ENCODE measurements around the gene NEXN. TPM values are rescaled to one million over a fixed set of nuclear protein-coding genes. Genes with fewer than 3 reads are reported as not detected.
"Not testable (repeated sequence)": the region's sequence is repeated elsewhere in the genome, so short reads cannot be mapped to it uniquely, and the experiment has no call there.

Gene NEXN
- polyA plus RNA-seq, 12 donors = 153 to 531 (median 271) TPM

GRCh38 chr1:77955709-77956108, 67.3 kb downstream of the NEXN start:
- DNase-seq = no peak

GRCh38 chr1:77956464-77956863, 68.0 kb downstream of the NEXN start:
- DNase-seq = no peak

GRCh38 chr1:77958391-77958790, 70.0 kb downstream of the NEXN start:
- no peak for DNase-seq

- no peak for DNase-seq
Measured at GRCh38 chr1:77958850-77959249, 70.4 kb downstream of the NEXN start.

GRCh38 chr1:77961392-77961791, 73.0 kb downstream of the NEXN start:
- DNase-seq = no peak

GRCh38 chr1:77966291-77966690, 77.9 kb downstream of the NEXN start:
- no peak for DNase-seq

GRCh38 chr1:77970192-77970591, 81.8 kb downstream of the NEXN start:
- no peak for DNase-seq

GRCh38 chr1:77972080-77972479, 83.7 kb downstream of the NEXN start:
- no peak for DNase-seq

- DNase-seq = no peak
Measured at GRCh38 chr1:77975386-77975785, 87.0 kb downstream of the NEXN start.

GRCh38 chr1:77975907-77976306, 87.5 kb downstream of the NEXN start:
- DNase-seq = no peak

- DNase-seq = no peak
Measured at GRCh38 chr1:77976433-77977076, 88.1 kb downstream of the NEXN start.

GRCh38 chr1:77977989-77978292, 89.5 kb downstream of the NEXN start:
- DNase-seq = no peak

- DNase-seq = peak; percentile 89
Measured at GRCh38 chr1:77978293-77978968, 90.0 kb downstream of the NEXN start.

GRCh38 chr1:77978969-77979876, 90.8 kb downstream of the NEXN start, which contains the start of gene FUBP1:
FUBP1 (minus strand) TSS chr1:77979072; CDS start chr1:77979004, 68 bp downstream.
- peak; percentile 100 for DNase-seq

GRCh38 chr1:77983352-77983996, 95.0 kb downstream of the NEXN start:
- DNase-seq = not testable (repeated sequence)

GRCh38 chr1:77983997-77984355, 95.6 kb downstream of the NEXN start:
- no peak for DNase-seq

GRCh38 chr1:77984629-77985028, 96.2 kb downstream of the NEXN start:
- DNase-seq = no peak

GRCh38 chr1:77986810-77987209, 98.4 kb downstream of the NEXN start:
- no peak for DNase-seq

- DNase-seq = no peak
Measured at GRCh38 chr1:77987919-77988318, 99.5 kb downstream of the NEXN start.

GRCh38 chr1:77989744-77990143, 101.3 kb downstream of the NEXN start:
- DNase-seq = no peak

- no peak for DNase-seq
Measured at GRCh38 chr1:77990629-77991204, 102.3 kb downstream of the NEXN start.

- no peak for DNase-seq
Measured at GRCh38 chr1:77991638-77992037, 103.2 kb downstream of the NEXN start.
